HG03064 (cell line): ENCODE data around the gene SHB.
"Not testable (repeated sequence)": the region's sequence is repeated elsewhere in the genome, so short reads cannot be mapped to it uniquely, and the experiment has no call there.

Experiments used
- ATAC-seq: cut with Tn5 transposase; IDR thresholded peaks from one replicate; pipeline ENCODE4 v1.9.1; 2021; ENCODE audit warnings: low read depth; ENCODE audit not compliant: unreplicated experiment

Gene SHB

GRCh38 chr9:37974506-37975173 lies 94.4 kb downstream of the SHB start:
- ATAC-seq, result no peak

GRCh38 chr9:37972351-37972848 lies 96.6 kb downstream of the SHB start:
- ATAC-seq, result no peak

GRCh38 chr9:37971691-37972090 lies 97.3 kb downstream of the SHB start:
- no peak for ATAC-seq

- no peak for ATAC-seq
Measured at GRCh38 chr9:37971108-37971459, 97.9 kb downstream of the SHB start.

GRCh38 chr9:37970301-37971107 lies 98.5 kb downstream of the SHB start:
- no peak for ATAC-seq

- ATAC-seq, result no peak
Measured at GRCh38 chr9:37969558-37970300, 99.3 kb downstream of the SHB start.

- no peak for ATAC-seq
Measured at GRCh38 chr9:37969130-37969529, 99.9 kb downstream of the SHB start.

- no peak for ATAC-seq
Measured at GRCh38 chr9:37968228-37968701, 100.8 kb downstream of the SHB start.

- no peak for ATAC-seq
Measured at GRCh38 chr9:37967761-37968080, 101.3 kb downstream of the SHB start.

- ATAC-seq, result no peak
Measured at GRCh38 chr9:37967014-37967760, 101.8 kb downstream of the SHB start.

GRCh38 chr9:37966412-37967013 lies 102.5 kb downstream of the SHB start:
- ATAC-seq, result no peak

GRCh38 chr9:37965676-37966345 lies 103.2 kb downstream of the SHB start:
- ATAC-seq, result not testable (repeated sequence)

- ATAC-seq, result no peak
Measured at GRCh38 chr9:37965116-37965515, 103.9 kb downstream of the SHB start.

GRCh38 chr9:37964740-37965081 lies 104.3 kb downstream of the SHB start:
- ATAC-seq, result no peak

GRCh38 chr9:37963936-37964739 lies 104.9 kb downstream of the SHB start:
- no peak for ATAC-seq

- no peak for ATAC-seq
Measured at GRCh38 chr9:37961351-37961750, 107.7 kb downstream of the SHB start.

- ATAC-seq, result no peak
Measured at GRCh38 chr9:37960631-37961030, 108.4 kb downstream of the SHB start.

- no peak for ATAC-seq
Measured at GRCh38 chr9:37959976-37960375, 109.1 kb downstream of the SHB start.

- ATAC-seq, result no peak
Measured at GRCh38 chr9:37958154-37958553, 110.9 kb downstream of the SHB start.
